Measurements from ENCODE around the gene DRC1. TPM values are rescaled to one million over a fixed set of nuclear protein-coding genes. Genes with fewer than 3 reads are reported as not detected.

DRC1 gene
- total RNA-seq, 2 donors from 2014 or later, result 0.33 to 0.48 TPM

DNA sequence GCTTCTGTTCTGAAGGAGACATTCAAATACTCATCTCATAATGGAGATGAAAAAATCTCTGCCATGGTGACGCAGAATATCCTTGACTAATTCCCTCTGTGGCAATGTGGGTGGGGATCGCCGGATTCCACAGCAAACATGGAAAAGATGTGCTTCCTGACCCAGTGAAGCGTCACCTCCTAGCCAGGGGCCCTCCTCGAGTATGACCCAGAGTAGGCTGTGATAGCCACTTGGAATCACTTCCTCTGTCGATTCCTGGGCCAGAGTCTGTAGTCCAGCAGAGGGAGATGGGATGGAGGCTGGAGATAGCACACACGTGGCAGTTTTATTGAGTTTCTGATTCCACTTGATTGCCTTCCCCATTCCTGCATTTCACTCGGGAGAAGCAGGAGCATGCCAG lies 36.8 kb downstream of the DRC1 start:
- no peaks in the 10 kb centered on the region for H3K9me3 ChIP-seq (ENCODE audit: control insufficient read depth, low read length)
- Mint-ChIP-seq H3K4me1 (peaks cover 13% of the 10 kb centered on the region), H3K4me3 (no peak overlapping the region), H3K36me3 (ENCODE audit: low read depth) (no peaks in the 10 kb centered on the region), H3K9me3 (no peaks in the 10 kb centered on the region), H3K27ac (no peak overlapping the region), H3K27me3 (ENCODE audit: insufficient read depth) (peaks cover 34% of the 10 kb centered on the region)
- no peak overlapping the region for H3K4me3 ChIP-seq (ENCODE audit: low read length)
- peaks cover 2% of the 10 kb centered on the region for H3K27me3 ChIP-seq (ENCODE audit: control insufficient read depth, insufficient read depth, low read length, poor library complexity, severe bottlenecking)
- 79 to 83% methylated on average over 6 to 8 of the region's 8 CpGs for WGBS, 2 experiments (ENCODE audit: insufficient coverage in 1 of 2, insufficient read length in 1 of 2)
- no peak for DNase-seq
- TF ChIP-seq, protein P1, sequence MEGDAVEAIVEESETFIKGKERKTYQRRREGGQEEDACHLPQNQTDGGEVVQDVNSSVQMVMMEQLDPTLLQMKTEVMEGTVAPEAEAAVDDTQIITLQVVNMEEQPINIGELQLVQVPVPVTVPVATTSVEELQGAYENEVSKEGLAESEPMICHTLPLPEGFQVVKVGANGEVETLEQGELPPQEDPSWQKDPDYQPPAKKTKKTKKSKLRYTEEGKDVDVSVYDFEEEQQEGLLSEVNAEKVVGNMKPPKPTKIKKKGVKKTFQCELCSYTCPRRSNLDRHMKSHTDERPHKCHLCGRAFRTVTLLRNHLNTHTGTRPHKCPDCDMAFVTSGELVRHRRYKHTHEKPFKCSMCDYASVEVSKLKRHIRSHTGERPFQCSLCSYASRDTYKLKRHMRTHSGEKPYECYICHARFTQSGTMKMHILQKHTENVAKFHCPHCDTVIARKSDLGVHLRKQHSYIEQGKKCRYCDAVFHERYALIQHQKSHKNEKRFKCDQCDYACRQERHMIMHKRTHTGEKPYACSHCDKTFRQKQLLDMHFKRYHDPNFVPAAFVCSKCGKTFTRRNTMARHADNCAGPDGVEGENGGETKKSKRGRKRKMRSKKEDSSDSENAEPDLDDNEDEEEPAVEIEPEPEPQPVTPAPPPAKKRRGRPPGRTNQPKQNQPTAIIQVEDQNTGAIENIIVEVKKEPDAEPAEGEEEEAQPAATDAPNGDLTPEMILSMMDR (conservative IDR thresholded peaks at IDR 0.05), result peak; percentile 20
- H3K9ac ChIP-seq (ENCODE audit: extremely low read depth, low read length, poor library complexity, severe bottlenecking), result no peak overlapping the region
- H3K36me3 ChIP-seq (ENCODE audit: control insufficient read depth, insufficient read depth, low read length), result no peaks in the 10 kb centered on the region
- peaks cover 5% of the 10 kb centered on the region for H3K4me1 ChIP-seq (ENCODE audit: control insufficient read depth, insufficient read depth, low read length)
- no peak overlapping the region for H3K27ac ChIP-seq (ENCODE audit: low read depth, low read length)

DNA sequence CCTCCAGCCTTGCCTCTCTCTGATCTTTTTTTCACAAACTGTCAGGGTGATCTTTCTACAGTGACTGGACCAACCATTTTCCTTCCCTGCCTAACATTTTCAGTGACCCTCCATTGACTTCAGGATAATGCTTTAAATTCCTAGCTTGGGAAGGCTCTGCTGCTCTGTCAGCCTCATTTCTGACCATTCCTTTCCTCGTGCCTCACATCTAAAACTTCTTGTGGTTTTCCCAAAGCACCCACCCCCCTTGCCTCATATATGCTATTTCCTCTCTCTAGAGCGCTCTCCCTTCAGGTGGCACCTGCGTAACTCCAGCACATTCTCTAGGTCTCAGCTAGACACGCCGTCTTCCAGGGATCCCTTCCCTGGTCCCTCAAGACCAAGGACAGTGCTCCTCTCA lies 37.2 kb downstream of the DRC1 start:
- no peak overlapping the region for H3K4me3 ChIP-seq (ENCODE audit: low read length)
- 79 to 86% methylated on average over 5 of the region's 5 CpGs for WGBS, 2 experiments (ENCODE audit: insufficient coverage in 1 of 2, insufficient read length in 1 of 2)
- H3K4me3 Mint-ChIP-seq, result no peak overlapping the region
- DNase-seq, result no peak
- H3K36me3 Mint-ChIP-seq (ENCODE audit: low read depth), result no peaks in the 10 kb centered on the region
- no peak overlapping the region for H3K27ac Mint-ChIP-seq
- TF ChIP-seq, protein P1 (conservative IDR thresholded peaks at IDR 0.05), result no peak
- H3K4me1 Mint-ChIP-seq, result peaks cover 13% of the 10 kb centered on the region
- no peak overlapping the region for H3K27ac ChIP-seq (ENCODE audit: low read depth, low read length)
- peaks cover 30% of the 10 kb centered on the region for H3K27me3 Mint-ChIP-seq (ENCODE audit: insufficient read depth)
- H3K9me3 Mint-ChIP-seq, result no peaks in the 10 kb centered on the region
- H3K36me3 ChIP-seq (ENCODE audit: control insufficient read depth, insufficient read depth, low read length), result no peaks in the 10 kb centered on the region
- peaks cover 5% of the 10 kb centered on the region for H3K4me1 ChIP-seq (ENCODE audit: control insufficient read depth, insufficient read depth, low read length)
- no peak overlapping the region for H3K9ac ChIP-seq (ENCODE audit: extremely low read depth, low read length, poor library complexity, severe bottlenecking)
- H3K27me3 ChIP-seq (ENCODE audit: control insufficient read depth, insufficient read depth, low read length, poor library complexity, severe bottlenecking), result no peaks in the 10 kb centered on the region
- H3K9me3 ChIP-seq (ENCODE audit: control insufficient read depth, low read length), result no peaks in the 10 kb centered on the region

GRCh38 chr2:26442301-26442700 lies 40.6 kb downstream of the DRC1 start:
- 93 to 100% methylated on average over 1 to 2 of the region's 2 CpGs for WGBS, 2 experiments (ENCODE audit: insufficient coverage in 1 of 2, insufficient read length in 1 of 2)
- Mint-ChIP-seq H3K36me3 (ENCODE audit: low read depth) (no peaks in the 10 kb centered on the region), H3K9me3 (peaks cover 5% of the 10 kb centered on the region), H3K27me3 (ENCODE audit: insufficient read depth) (peaks cover 3% of the 10 kb centered on the region), H3K27ac (no peak overlapping the region), H3K4me3 (no peak overlapping the region), H3K4me1 (peaks cover 13% of the 10 kb centered on the region)
- TF ChIP-seq, protein P1 (conservative IDR thresholded peaks at IDR 0.05), result no peak
- Histone ChIP-seq H3K27me3 (ENCODE audit: control insufficient read depth, insufficient read depth, low read length, poor library complexity, severe bottlenecking) (no peaks in the 10 kb centered on the region), H3K4me3 (ENCODE audit: low read length) (no peak overlapping the region), H3K27ac (ENCODE audit: low read depth, low read length) (no peak overlapping the region), H3K9ac (ENCODE audit: extremely low read depth, low read length, poor library complexity, severe bottlenecking) (no peak overlapping the region), H3K9me3 (ENCODE audit: control insufficient read depth, low read length) (no peaks in the 10 kb centered on the region), H3K4me1 (ENCODE audit: control insufficient read depth, insufficient read depth, low read length) (peaks cover 5% of the 10 kb centered on the region), H3K36me3 (ENCODE audit: control insufficient read depth, insufficient read depth, low read length) (no peaks in the 10 kb centered on the region)
- no peak for DNase-seq

Data from endodermal cell (in vitro differentiated cells).